Liver (tissue), 9 donors: ENCODE results near the gene NELL1. TPM values are rescaled to one million over a fixed set of nuclear protein-coding genes. Genes with fewer than 3 reads are reported as not detected.

Source experiments
- DNase-seq: peaks from one replicate; pipeline ENCODE4 v3.0.0-alpha.2; 2017; ENCODE audit warnings: low spot score
- H3K27ac ChIP-seq, 2 donors: one replicate each; pipeline ENCODE4 v1.7.0; 2013; ENCODE audit warnings: inconsistent platforms in 2 of 2, low read length in 2 of 2, control low read depth in 1 of 2, low read depth in 1 of 2, mild to moderate bottlenecking in 1 of 2
- H3K27me3 ChIP-seq, 4 donors: one replicate each; pipeline versions ENCODE4 v1.6.1 to v1.7.0; 2013; ENCODE audit warnings: low read length in 3 of 4, inconsistent platforms in 1 of 4, mild to moderate bottlenecking in 1 of 4, moderate library complexity in 1 of 4; ENCODE audit not compliant: control insufficient read depth in 4 of 4, insufficient read depth in 4 of 4
- H3K36me3 ChIP-seq, 4 donors: one replicate each; pipeline versions ENCODE4 v1.6.1 to v1.7.0; 2013; ENCODE audit warnings: low read length in 3 of 4, mild to moderate bottlenecking in 3 of 4, low read depth in 1 of 4, moderate library complexity in 1 of 4; ENCODE audit not compliant: control insufficient read depth in 4 of 4, insufficient read depth in 3 of 4
- H3K4me1 ChIP-seq, 4 donors: one replicate each; pipeline versions ENCODE4 v1.6.1 to v1.7.0; 2013; ENCODE audit warnings: low read length in 3 of 4, mild to moderate bottlenecking in 3 of 4, moderate library complexity in 1 of 4; ENCODE audit not compliant: control insufficient read depth in 4 of 4, insufficient read depth in 4 of 4
- H3K4me3 ChIP-seq, 3 donors: one replicate each; pipeline versions ENCODE4 v1.6.1 to v1.7.0; 2013; ENCODE audit warnings: low read length in 3 of 3, control low read depth in 1 of 3, low read depth in 1 of 3, mild to moderate bottlenecking in 1 of 3
- H3K9ac ChIP-seq, 2 donors: one replicate each; pipeline ENCODE4 v1.7.0; 2013; ENCODE audit warnings: low read length in 2 of 2, mild to moderate bottlenecking in 2 of 2, moderate library complexity in 2 of 2, control low read depth in 1 of 2, low read depth in 1 of 2
- H3K9me3 ChIP-seq, 4 donors: one replicate each; pipeline versions ENCODE4 v1.6.1 to v1.7.0; 2013; ENCODE audit warnings: low read length in 3 of 4; ENCODE audit not compliant: control insufficient read depth in 4 of 4
- EGR1 ChIP-seq, 2 donors: IDR thresholded peaks; 2 replicates each; pipeline ENCODE4 v1.6.1; 2016 to 2018; ENCODE audit warnings: antibody characterized with exemption in 2 of 2, low read depth in 2 of 2
- FOXA1 ChIP-seq: IDR thresholded peaks from 2 replicates; pipeline ENCODE4 v1.6.1; 2016; ENCODE audit warnings: antibody characterized with exemption
- FOXA2 ChIP-seq: IDR thresholded peaks from 2 replicates; pipeline ENCODE4 v1.6.1; 2016; ENCODE audit warnings: antibody characterized with exemption
- GABPA ChIP-seq, 2 donors: IDR thresholded peaks in 1 of 2; conservative IDR thresholded peaks in 1 of 2; 2 replicates each; pipeline ENCODE4 v1.6.1; 2016; ENCODE audit warnings: antibody characterized with exemption in 2 of 2, mild to moderate bottlenecking in 1 of 2, moderate library complexity in 1 of 2
- HNF4A ChIP-seq, 2 donors: conservative IDR thresholded peaks; 2 replicates each; pipeline ENCODE4 v1.6.1; 2016; ENCODE audit warnings: antibody characterized with exemption in 2 of 2, mild to moderate bottlenecking in 2 of 2
- HNF4G ChIP-seq: IDR thresholded peaks from 2 replicates; pipeline ENCODE4 v1.6.1; 2016; ENCODE audit warnings: antibody characterized with exemption
- JUND ChIP-seq, 2 donors: IDR thresholded peaks; 2 replicates each; pipeline ENCODE4 v1.6.1; 2016; ENCODE audit warnings: antibody characterized with exemption in 2 of 2
- MAX ChIP-seq: IDR thresholded peaks from 2 replicates; pipeline ENCODE4 v1.6.1; 2016; ENCODE audit warnings: antibody characterized with exemption
- NR2F2 ChIP-seq: IDR thresholded peaks from 2 replicates; pipeline ENCODE4 v1.6.1; 2016; ENCODE audit warnings: antibody characterized with exemption
- RAD21 ChIP-seq, 2 donors: IDR thresholded peaks; 2 replicates each; pipeline ENCODE4 v1.6.1; 2016; ENCODE audit warnings: antibody characterized with exemption in 2 of 2, mild to moderate bottlenecking in 2 of 2
- RXRA ChIP-seq, 2 donors: IDR thresholded peaks; 2 replicates each; pipeline ENCODE4 v1.6.1; 2017 to 2018; ENCODE audit warnings: antibody characterized with exemption in 2 of 2, mild to moderate bottlenecking in 1 of 2
- SP1 ChIP-seq: IDR thresholded peaks from 2 replicates; pipeline ENCODE4 v1.6.1; 2018; ENCODE audit warnings: antibody characterized with exemption, mild to moderate bottlenecking
- TAF1 ChIP-seq: conservative IDR thresholded peaks from 2 replicates; pipeline ENCODE4 v1.6.1; 2016; ENCODE audit warnings: antibody characterized with exemption, mild to moderate bottlenecking
- YY1 ChIP-seq: IDR thresholded peaks from 2 replicates; pipeline ENCODE4 v1.6.1; 2016; ENCODE audit warnings: antibody characterized with exemption, mild to moderate bottlenecking
- ZBTB33 ChIP-seq: IDR thresholded peaks from 2 replicates; pipeline ENCODE4 v1.6.1; 2016; ENCODE audit warnings: antibody characterized with exemption
- WGBS: extraction: QIAGEN DNeasy Blood & Tissue Kit; methylation state at CpG from one replicate; pipeline ENCODE4 v1.1.7; 2013; 5-methylcytosine and 5-hydroxymethylcytosine counted together
- polyA plus RNA-seq, 2 donors: library from polyadenylated mRNA; stranded (reverse) in 1 of 2; unstranded in 1 of 2; fragments of 200-250 nt in 1 of 2; fragments of >200 nt in 1 of 2; fragmentation: Nextera tagmentation in 1 of 2; extraction: Ambion mirVana in 1 of 2; gene quantifications; one replicate each; pipeline versions ENCODE4 v1.2.1 to v1.2.3, GENCODE V29; 2013 to 2015
- total RNA-seq, 2 donors: library from RNA; depleted of rRNA; stranded (reverse); fragments of >200 nt; gene quantifications; one replicate each; pipeline ENCODE4 v1.2.3, GENCODE V29; 2014
- TF ChIP-seq, protein P1 (sequence below): IDR thresholded peaks from 2 replicates; pipeline ENCODE4 v1.6.1; 2016; ENCODE audit warnings: antibody characterized with exemption
- TF ChIP-seq, protein P2 (sequence below): IDR thresholded peaks from 2 replicates; pipeline ENCODE4 v1.6.1; 2016; ENCODE audit warnings: antibody characterized with exemption, mild to moderate bottlenecking
- TF ChIP-seq, protein P3 (sequence below): fragments of 150-350 bp; IDR thresholded peaks from 2 replicates; pipeline ENCODE4 v1.5.1; 2017; ENCODE audit warnings: improper control_type of control experiment, low read depth, low read length; ENCODE audit not compliant: missing input control
- donor health status: healthy.
- donor health status: healthy.
- donor health status: healthy.
- donor health status: healthy.
- donor health status: healthy.

NELL1 gene
- total and polyA plus RNA-seq, 4 donors: not detected

DNA sequence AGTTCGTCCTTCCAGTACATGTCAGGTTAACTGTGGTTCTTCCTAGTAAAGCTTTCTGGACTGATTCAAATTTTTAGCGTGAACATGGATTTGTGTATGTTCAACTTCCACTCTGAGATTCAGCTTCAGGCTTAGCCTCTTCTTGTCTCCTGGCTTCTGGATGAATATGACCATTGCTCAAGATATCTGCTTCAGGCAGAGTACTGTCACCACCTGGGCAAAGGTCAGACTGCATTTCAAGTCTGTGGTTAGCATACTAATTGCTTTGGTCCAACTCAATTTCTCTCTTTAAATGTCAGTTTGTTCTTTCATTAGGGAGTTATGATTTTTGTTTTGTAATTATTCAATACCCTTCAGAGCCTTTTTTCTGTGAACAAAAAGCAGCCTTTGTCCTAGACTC lies 440.0 kb downstream of the NELL1 start (continued):
- TF ChIP-seq RXRA (IDR thresholded peaks at IDR 0.05) (no peak), TAF1 (no peak), NR2F2 (no peak)
- TF ChIP-seq, protein P1, sequence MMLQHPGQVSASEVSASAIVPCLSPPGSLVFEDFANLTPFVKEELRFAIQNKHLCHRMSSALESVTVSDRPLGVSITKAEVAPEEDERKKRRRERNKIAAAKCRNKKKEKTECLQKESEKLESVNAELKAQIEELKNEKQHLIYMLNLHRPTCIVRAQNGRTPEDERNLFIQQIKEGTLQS: no peak

GRCh38 chr11:21110415-21110814 lies 441.0 kb downstream of the NELL1 start:
- H3K27ac ChIP-seq: no peak overlapping the region
- WGBS: 81% methylated on average over 1 of the region's 1 CpG
- H3K9ac ChIP-seq: no peak overlapping the region
- H3K9me3 ChIP-seq: no peaks in the 10 kb centered on the region
- H3K4me1 ChIP-seq: no peaks in the 10 kb centered on the region
- TF ChIP-seq ZBTB33: no peak
- TF ChIP-seq GABPA (IDR thresholded peaks at IDR 0.05 in 1 of 2, conservative IDR thresholded peaks at IDR 0.05 in 1 of 2): no peak
- TF ChIP-seq, protein P1: no peak
- TF ChIP-seq HNF4A (conservative IDR thresholded peaks at IDR 0.05): no peak
- TF ChIP-seq YY1: no peak
- TF ChIP-seq TAF1: no peak
- TF ChIP-seq, protein P2, sequence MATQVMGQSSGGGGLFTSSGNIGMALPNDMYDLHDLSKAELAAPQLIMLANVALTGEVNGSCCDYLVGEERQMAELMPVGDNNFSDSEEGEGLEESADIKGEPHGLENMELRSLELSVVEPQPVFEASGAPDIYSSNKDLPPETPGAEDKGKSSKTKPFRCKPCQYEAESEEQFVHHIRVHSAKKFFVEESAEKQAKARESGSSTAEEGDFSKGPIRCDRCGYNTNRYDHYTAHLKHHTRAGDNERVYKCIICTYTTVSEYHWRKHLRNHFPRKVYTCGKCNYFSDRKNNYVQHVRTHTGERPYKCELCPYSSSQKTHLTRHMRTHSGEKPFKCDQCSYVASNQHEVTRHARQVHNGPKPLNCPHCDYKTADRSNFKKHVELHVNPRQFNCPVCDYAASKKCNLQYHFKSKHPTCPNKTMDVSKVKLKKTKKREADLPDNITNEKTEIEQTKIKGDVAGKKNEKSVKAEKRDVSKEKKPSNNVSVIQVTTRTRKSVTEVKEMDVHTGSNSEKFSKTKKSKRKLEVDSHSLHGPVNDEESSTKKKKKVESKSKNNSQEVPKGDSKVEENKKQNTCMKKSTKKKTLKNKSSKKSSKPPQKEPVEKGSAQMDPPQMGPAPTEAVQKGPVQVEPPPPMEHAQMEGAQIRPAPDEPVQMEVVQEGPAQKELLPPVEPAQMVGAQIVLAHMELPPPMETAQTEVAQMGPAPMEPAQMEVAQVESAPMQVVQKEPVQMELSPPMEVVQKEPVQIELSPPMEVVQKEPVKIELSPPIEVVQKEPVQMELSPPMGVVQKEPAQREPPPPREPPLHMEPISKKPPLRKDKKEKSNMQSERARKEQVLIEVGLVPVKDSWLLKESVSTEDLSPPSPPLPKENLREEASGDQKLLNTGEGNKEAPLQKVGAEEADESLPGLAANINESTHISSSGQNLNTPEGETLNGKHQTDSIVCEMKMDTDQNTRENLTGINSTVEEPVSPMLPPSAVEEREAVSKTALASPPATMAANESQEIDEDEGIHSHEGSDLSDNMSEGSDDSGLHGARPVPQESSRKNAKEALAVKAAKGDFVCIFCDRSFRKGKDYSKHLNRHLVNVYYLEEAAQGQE: no peak
- no peak for TF ChIP-seq FOXA2
- no peak for TF ChIP-seq EGR1 (IDR thresholded peaks at IDR 0.05; ENCODE audit: low read depth in 2 of 2)
- no peaks in the 10 kb centered on the region for H3K27me3 ChIP-seq
- no peak for DNase-seq
- H3K4me3 ChIP-seq: no peak overlapping the region
- no peaks in the 10 kb centered on the region for H3K36me3 ChIP-seq

DNA sequence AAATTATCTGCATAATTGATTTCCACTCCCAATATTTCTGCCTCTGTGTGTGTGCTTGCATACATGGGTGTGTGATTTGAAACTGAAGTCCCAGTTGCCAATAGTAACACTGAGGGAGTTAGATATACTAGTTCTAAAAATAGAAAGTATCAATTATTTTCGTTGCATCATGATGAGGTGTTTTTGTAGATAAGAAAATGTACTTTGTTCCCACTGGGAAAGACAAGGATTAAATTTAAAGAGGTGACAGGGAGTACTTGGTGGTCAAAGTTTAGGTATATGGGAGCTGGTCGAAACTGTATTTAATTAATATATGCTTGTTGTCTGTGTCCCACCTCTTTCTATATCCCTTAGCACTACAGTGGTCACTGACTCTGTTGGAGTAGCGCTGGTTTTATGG lies 444.5 kb downstream of the NELL1 start:
- H3K4me1 ChIP-seq: no peaks in the 10 kb centered on the region
- WGBS: 56% methylated on average over 3 of the region's 3 CpGs
- no peak overlapping the region for H3K27ac ChIP-seq
- no peak overlapping the region for H3K4me3 ChIP-seq
- DNase-seq: no peak
- no peaks in the 10 kb centered on the region for H3K9me3 ChIP-seq
- no peaks in the 10 kb centered on the region for H3K27me3 ChIP-seq
- H3K36me3 ChIP-seq: no peaks in the 10 kb centered on the region
- no peak overlapping the region for H3K9ac ChIP-seq
- no peak for TF ChIP-seq FOXA2
- TF ChIP-seq NR2F2: no peak
- TF ChIP-seq EGR1 (IDR thresholded peaks at IDR 0.05; ENCODE audit: low read depth in 2 of 2): no peak
- no peak for TF ChIP-seq ZBTB33
- TF ChIP-seq JUND (IDR thresholded peaks at IDR 0.05): no peak
- TF ChIP-seq SP1: no peak
- TF ChIP-seq, protein P3, sequence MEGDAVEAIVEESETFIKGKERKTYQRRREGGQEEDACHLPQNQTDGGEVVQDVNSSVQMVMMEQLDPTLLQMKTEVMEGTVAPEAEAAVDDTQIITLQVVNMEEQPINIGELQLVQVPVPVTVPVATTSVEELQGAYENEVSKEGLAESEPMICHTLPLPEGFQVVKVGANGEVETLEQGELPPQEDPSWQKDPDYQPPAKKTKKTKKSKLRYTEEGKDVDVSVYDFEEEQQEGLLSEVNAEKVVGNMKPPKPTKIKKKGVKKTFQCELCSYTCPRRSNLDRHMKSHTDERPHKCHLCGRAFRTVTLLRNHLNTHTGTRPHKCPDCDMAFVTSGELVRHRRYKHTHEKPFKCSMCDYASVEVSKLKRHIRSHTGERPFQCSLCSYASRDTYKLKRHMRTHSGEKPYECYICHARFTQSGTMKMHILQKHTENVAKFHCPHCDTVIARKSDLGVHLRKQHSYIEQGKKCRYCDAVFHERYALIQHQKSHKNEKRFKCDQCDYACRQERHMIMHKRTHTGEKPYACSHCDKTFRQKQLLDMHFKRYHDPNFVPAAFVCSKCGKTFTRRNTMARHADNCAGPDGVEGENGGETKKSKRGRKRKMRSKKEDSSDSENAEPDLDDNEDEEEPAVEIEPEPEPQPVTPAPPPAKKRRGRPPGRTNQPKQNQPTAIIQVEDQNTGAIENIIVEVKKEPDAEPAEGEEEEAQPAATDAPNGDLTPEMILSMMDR: no peak
- no peak for TF ChIP-seq HNF4G
- no peak for TF ChIP-seq FOXA1
- TF ChIP-seq GABPA (IDR thresholded peaks at IDR 0.05 in 1 of 2, conservative IDR thresholded peaks at IDR 0.05 in 1 of 2): no peak
- no peak for TF ChIP-seq HNF4A (conservative IDR thresholded peaks at IDR 0.05)
- no peak for TF ChIP-seq TAF1
- no peak for TF ChIP-seq RAD21 (IDR thresholded peaks at IDR 0.05)
- TF ChIP-seq MAX: no peak
